KG1 (cell line): ENCODE results near the gene CTXN3.

Source experiments
- DNase-seq: peaks from one replicate; lab custom pipeline; 2025; lab: John Stamatoyannopoulos, UW

CTXN3 gene

GRCh38 chr5:127649018-127649439 is at the start of gene CTXN3:
Gene CTXN3, plus strand, starts transcription at chr5:127649082. Its CDS starts 8,440 bp downstream, at chr5:127657522.
- DNase-seq: no peak

GRCh38 chr5:127599320-127599719 is 49.6 kb upstream of the CTXN3 start:
- DNase-seq: no peak

- DNase-seq: no peak
Observed at GRCh38 chr5:127599847-127600246, 49.0 kb upstream of the CTXN3 start.

- DNase-seq: no peak
Observed at GRCh38 chr5:127601111-127601510, 47.8 kb upstream of the CTXN3 start.

GRCh38 chr5:127601601-127602000 is 47.3 kb upstream of the CTXN3 start:
- no peak for DNase-seq

- no peak for DNase-seq
Observed at GRCh38 chr5:127602481-127602880, 46.4 kb upstream of the CTXN3 start.

GRCh38 chr5:127602896-127603844 is 45.7 kb upstream of the CTXN3 start:
- no peak for DNase-seq

GRCh38 chr5:127608077-127608660 is 40.7 kb upstream of the CTXN3 start:
- no peak for DNase-seq

GRCh38 chr5:127609011-127609410 is 39.9 kb upstream of the CTXN3 start:
- DNase-seq: no peak

- no peak for DNase-seq
Observed at GRCh38 chr5:127609957-127610356, 38.9 kb upstream of the CTXN3 start.

GRCh38 chr5:127612441-127613141 is 36.3 kb upstream of the CTXN3 start:
- DNase-seq: no peak

GRCh38 chr5:127615916-127616315 is 33.0 kb upstream of the CTXN3 start:
- DNase-seq: no peak

- no peak for DNase-seq
Observed at GRCh38 chr5:127619908-127620479, 28.9 kb upstream of the CTXN3 start.

- DNase-seq: no peak
Observed at GRCh38 chr5:127621601-127622325, 27.1 kb upstream of the CTXN3 start.

GRCh38 chr5:127634007-127634406 is 14.9 kb upstream of the CTXN3 start:
- no peak for DNase-seq

- no peak for DNase-seq
Observed at GRCh38 chr5:127639828-127640227, 9.1 kb upstream of the CTXN3 start.

- no peak for DNase-seq
Observed at GRCh38 chr5:127642949-127643348, 5.9 kb upstream of the CTXN3 start.

- DNase-seq: no peak
Observed at GRCh38 chr5:127643607-127644006, 5.3 kb upstream of the CTXN3 start.

- no peak for DNase-seq
Observed at GRCh38 chr5:127645300-127645726, 3.6 kb upstream of the CTXN3 start.

GRCh38 chr5:127647361-127647958 is 1.4 kb upstream of the CTXN3 start:
- DNase-seq: no peak

GRCh38 chr5:127650022-127650421 is 1.1 kb downstream of the CTXN3 start:
- no peak for DNase-seq
